Endothelial cell of umbilical vein (primary cell): ENCODE measurements around the gene SCD. TPM values are rescaled to one million over a fixed set of nuclear protein-coding genes. Genes with fewer than 3 reads are reported as not detected.

Experiments used
- BruUV-seq: library from RNA; stranded (reverse); fragments of 400-500 nt; replicated peaks from 2 replicates; lab custom pipeline; 2021; lab: Mats Ljungman, UMichigan
- CTCF ChIA-PET: fragments of 300-600, 350-600 bp; sonication (Branson Sonifier 250); formaldehyde crosslinking; loops from one replicate; lab custom pipeline; 2021; ENCODE audit warnings: antibody characterized with exemption, inconsistent platforms; lab: Charles Lee
- POLR2A ChIA-PET: fragments of 300-600, 350-600 bp; sonication (Branson Sonifier 250); formaldehyde crosslinking; loops from one replicate; lab custom pipeline; 2021; ENCODE audit warnings: antibody characterized with exemption, inconsistent platforms; lab: Charles Lee
- DNase-seq: peaks from one replicate; pipeline ENCODE4 v3.0.0-alpha.2; 2011; ENCODE audit warnings: low read depth, low spot score
- FAIRE-seq: peaks from 2 replicates; lab custom pipeline; 2011; peaks lifted over from hg19 to GRCh38; lab: Jason Lieb, UNC
- H2AFZ ChIP-seq: 2 replicates; pipeline ENCODE4 v1.6.0; 2012; ENCODE audit warnings: low read depth, low read length, control low read depth, inconsistent platforms
- H3K27ac ChIP-seq: 2 replicates; pipeline ENCODE4 v1.5.1; 2011; ENCODE audit warnings: low read depth, mild to moderate bottlenecking, control low read depth, low read length, moderate library complexity; ENCODE audit not compliant: insufficient read depth
- H3K27me3 ChIP-seq, 2 experiments: 2 replicates each; pipeline versions ENCODE4 v1.6.0 to v1.6.1; 2011; ENCODE audit warnings: low read length in 2 of 2, mixed read lengths in 1 of 2; ENCODE audit not compliant: control insufficient read depth in 2 of 2, insufficient read depth in 2 of 2
- H3K36me3 ChIP-seq, 2 experiments: 2 replicates in 1 of 2; 3 replicates in 1 of 2; pipeline ENCODE4 v1.5.1; 2011; ENCODE audit warnings: low read length in 2 of 2, mild to moderate bottlenecking in 1 of 2, moderate library complexity in 1 of 2; ENCODE audit not compliant: control insufficient read depth in 2 of 2, insufficient read depth in 2 of 2; ENCODE audit errors: extremely low read depth in 1 of 2
- H3K4me1 ChIP-seq: 3 replicates; pipeline ENCODE4 v1.5.1; 2011; ENCODE audit warnings: mild to moderate bottlenecking, low read length; ENCODE audit not compliant: control insufficient read depth, insufficient read depth; ENCODE audit errors: extremely low read depth
- H3K4me2 ChIP-seq: 2 replicates; pipeline ENCODE4 v1.6.1; 2011; ENCODE audit warnings: low read length, control low read depth, mixed read lengths; ENCODE audit not compliant: insufficient read depth
- H3K4me3 ChIP-seq, 3 experiments: fragments of 200-600 bp in 1 of 3; sonication (generic), shearing (Covaris generic) in 1 of 3; replicated peaks in 1 of 3; 2 replicates each; pipeline ENCODE4 v1.5.1; 2011 to 2016; ENCODE audit warnings: control low read depth in 3 of 3, low read length in 3 of 3, mild to moderate bottlenecking in 2 of 3, inconsistent platforms in 1 of 3, low read depth in 1 of 3, moderate library complexity in 1 of 3; ENCODE audit not compliant: insufficient read depth in 1 of 3
- H3K79me2 ChIP-seq: 2 replicates; pipeline ENCODE4 v1.6.0; 2012; ENCODE audit warnings: low read length, inconsistent platforms; ENCODE audit not compliant: control insufficient read depth, insufficient read depth
- H3K9ac ChIP-seq: replicated peaks from 2 replicates; pipeline ENCODE3; 2011; ENCODE audit warnings: low read length, control low read depth; ENCODE audit not compliant: insufficient read depth; ENCODE audit errors: extremely low read depth
- H3K9me1 ChIP-seq: replicated peaks from 3 replicates; pipeline ENCODE4 v1.6.0; 2011; ENCODE audit warnings: mild to moderate bottlenecking, low read length; ENCODE audit not compliant: control insufficient read depth, insufficient read depth; ENCODE audit errors: extremely low read depth
- H3K9me3 ChIP-seq: replicated peaks from 2 replicates; pipeline ENCODE4 v1.5.1; 2012; ENCODE audit warnings: low read length, inconsistent platforms; ENCODE audit not compliant: control insufficient read depth, insufficient read depth
- H4K20me1 ChIP-seq: replicated peaks from 2 replicates; pipeline ENCODE3; 2011; ENCODE audit warnings: mild to moderate bottlenecking, low read length; ENCODE audit not compliant: control insufficient read depth, insufficient read depth; ENCODE audit errors: extremely low read depth
- EZH2 ChIP-seq: IDR thresholded peaks from 2 replicates; pipeline ENCODE4 v1.6.1; 2012; ENCODE audit warnings: borderline replicate concordance, low read depth, mild to moderate bottlenecking, moderate library complexity, low read length, inconsistent platforms; ENCODE audit not compliant: severe bottlenecking
- FOS ChIP-seq: IDR thresholded peaks from 2 replicates; pipeline ENCODE4 v1.6.1; 2011; ENCODE audit warnings: mild to moderate bottlenecking, low read length, moderate library complexity, borderline replicate concordance; ENCODE audit not compliant: insufficient read depth
- GATA2 ChIP-seq: IDR thresholded peaks from 2 replicates; pipeline ENCODE4 v1.7.0; 2011; ENCODE audit warnings: low read depth, mild to moderate bottlenecking, moderate library complexity, mixed read lengths, low read length; ENCODE audit not compliant: insufficient read length, insufficient read depth
- JUN ChIP-seq: IDR thresholded peaks from 2 replicates; pipeline ENCODE4 v1.6.1; 2011; ENCODE audit warnings: borderline replicate concordance, low read depth; ENCODE audit not compliant: insufficient read length, insufficient read depth
- MYC ChIP-seq: IDR thresholded peaks from one replicate; pipeline ENCODE4 v1.6.1; 2011; ENCODE audit warnings: mild to moderate bottlenecking, low read depth, low read length
- POLR2A ChIP-seq: IDR thresholded peaks from 2 replicates; pipeline ENCODE4 v1.6.1; 2012; ENCODE audit warnings: low read depth, mild to moderate bottlenecking, control low read depth, low read length
- POLR2AphosphoS5 ChIP-seq: IDR thresholded peaks from 2 replicates; pipeline ENCODE4 v1.6.1; 2012; ENCODE audit warnings: low read depth, mild to moderate bottlenecking, control low read depth, low read length, moderate library complexity; ENCODE audit not compliant: insufficient read depth
- dilution Hi-C: fragments of 300-500 bp; cut with MboI; formaldehyde crosslinking; loops from one replicate; pipeline ENCODE4 v1.15.0; 2019; ENCODE audit warnings: low sequenced_read_pairs; ENCODE audit not compliant: extremely low pct_ligation_motif_present
- intact Hi-C: fragments of 100-400 bp; cut with micrococcal nuclease; formaldehyde crosslinking; loops from one replicate; pipeline ENCODE4 v1.10.0; 2022
- polyA plus RNA-seq, 4 experiments: library from polyadenylated mRNA; depleted of rRNA in 3 of 4; stranded (reverse) in 3 of 4; unstranded in 1 of 4; fragments of >200 nt; gene quantifications; 2 replicates each; pipeline versions ENCODE4 v1.2.1 to v1.2.3, GENCODE V29; 2011 to 2012; ENCODE audit warnings: missing spikeins in 1 of 4
- total RNA-seq: library from RNA; stranded (reverse); gene quantifications from 2 replicates; pipeline ENCODE4 v1.2.3, GENCODE V29; 2021
- TF ChIP-seq, protein P1 (sequence below), 2 donors: IDR thresholded peaks; 1 replicate in 1 of 2; 2 replicates in 1 of 2; pipeline ENCODE4 v1.5.1; 2011; ENCODE audit warnings: low read length in 2 of 2, mild to moderate bottlenecking in 2 of 2, moderate library complexity in 2 of 2, control low read depth in 1 of 2, inconsistent platforms in 1 of 2, low read depth in 1 of 2; ENCODE audit not compliant: insufficient read depth in 1 of 2; ENCODE audit errors: extremely low read depth in 1 of 2
- TF ChIP-seq, protein P2 (sequence below): IDR thresholded peaks from 2 replicates; pipeline ENCODE4 v1.6.1; 2011; ENCODE audit not compliant: insufficient read depth, insufficient read length

The SCD gene
- total and polyA plus RNA-seq, 2 donors (not counting 3 experiments of a cell fraction or from before 2014, with no cell fraction given): 258 to 426 TPM

DNA sequence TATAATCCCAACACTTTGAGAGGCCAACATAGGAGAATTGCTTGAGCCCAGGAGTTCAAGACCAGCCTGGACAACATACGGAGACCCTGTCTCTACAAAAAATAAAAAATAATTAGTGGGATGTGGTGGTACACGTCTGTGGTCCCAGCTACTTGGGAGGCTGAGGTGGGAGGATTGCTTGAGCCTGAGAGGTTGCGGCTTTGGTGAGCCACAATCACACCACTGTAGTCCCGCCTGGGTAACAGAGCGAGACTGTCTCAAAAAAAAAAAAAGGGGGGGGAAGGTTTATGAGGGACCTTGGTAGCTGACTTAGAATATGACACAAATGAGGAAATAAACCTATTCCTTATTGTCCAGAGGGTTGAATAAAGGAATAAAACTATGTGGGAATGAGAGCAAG, 30.8 kb downstream of the SCD start:
- no peak overlapping the region for H3K4me2 ChIP-seq
- no peaks in the 10 kb centered on the region for H3K27me3 ChIP-seq
- intact Hi-C loops (no loop called here), dilution Hi-C loops (no loop called here)
- H2AFZ ChIP-seq: no peak overlapping the region
- no peaks in the 10 kb centered on the region for H3K9me3 ChIP-seq
- H3K4me3 ChIP-seq: no peak overlapping the region
- H3K79me2 ChIP-seq: peaks cover 7% of the 10 kb centered on the region
- no peak overlapping the region for H3K9ac ChIP-seq
- TF ChIP-seq, protein P1, sequence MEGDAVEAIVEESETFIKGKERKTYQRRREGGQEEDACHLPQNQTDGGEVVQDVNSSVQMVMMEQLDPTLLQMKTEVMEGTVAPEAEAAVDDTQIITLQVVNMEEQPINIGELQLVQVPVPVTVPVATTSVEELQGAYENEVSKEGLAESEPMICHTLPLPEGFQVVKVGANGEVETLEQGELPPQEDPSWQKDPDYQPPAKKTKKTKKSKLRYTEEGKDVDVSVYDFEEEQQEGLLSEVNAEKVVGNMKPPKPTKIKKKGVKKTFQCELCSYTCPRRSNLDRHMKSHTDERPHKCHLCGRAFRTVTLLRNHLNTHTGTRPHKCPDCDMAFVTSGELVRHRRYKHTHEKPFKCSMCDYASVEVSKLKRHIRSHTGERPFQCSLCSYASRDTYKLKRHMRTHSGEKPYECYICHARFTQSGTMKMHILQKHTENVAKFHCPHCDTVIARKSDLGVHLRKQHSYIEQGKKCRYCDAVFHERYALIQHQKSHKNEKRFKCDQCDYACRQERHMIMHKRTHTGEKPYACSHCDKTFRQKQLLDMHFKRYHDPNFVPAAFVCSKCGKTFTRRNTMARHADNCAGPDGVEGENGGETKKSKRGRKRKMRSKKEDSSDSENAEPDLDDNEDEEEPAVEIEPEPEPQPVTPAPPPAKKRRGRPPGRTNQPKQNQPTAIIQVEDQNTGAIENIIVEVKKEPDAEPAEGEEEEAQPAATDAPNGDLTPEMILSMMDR (IDR thresholded peaks at IDR 0.05; ENCODE audit: extremely low read depth in 1 of 2, insufficient read depth in 1 of 2, low read depth in 1 of 2, low read length in 2 of 2): no peak
- TF ChIP-seq MYC: no peak
- TF ChIP-seq, protein P2, sequence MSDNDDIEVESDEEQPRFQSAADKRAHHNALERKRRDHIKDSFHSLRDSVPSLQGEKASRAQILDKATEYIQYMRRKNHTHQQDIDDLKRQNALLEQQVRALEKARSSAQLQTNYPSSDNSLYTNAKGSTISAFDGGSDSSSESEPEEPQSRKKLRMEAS: no peak
- TF ChIP-seq GATA2: no peak
- no peak for TF ChIP-seq POLR2AphosphoS5
- TF ChIP-seq POLR2A: no peak
- TF ChIP-seq EZH2: no peak
- no peak for TF ChIP-seq JUN
- TF ChIP-seq FOS: no peak
- no peaks in the 10 kb centered on the region for H4K20me1 ChIP-seq
- no TSS peak for BruUV-seq
- DNase-seq: no peak
- POLR2A ChIA-PET: no interaction called here
- no peak overlapping the region for H3K27ac ChIP-seq
- H3K4me1 ChIP-seq: peaks cover 23% of the 10 kb centered on the region
- FAIRE-seq: peak; percentile 8
- H3K9me1 ChIP-seq: no peaks in the 10 kb centered on the region
- CTCF ChIA-PET: interaction anchor here (0.7 to 1.4 kb wide), 4 partner anchors 11 to 55 kb away, joined by 3 to 7 read pairs (median 4); no protein-coding TSS in a partner anchor
- peaks cover 0 to 4% of the 10 kb centered on the region in 2 experiments for H3K36me3 ChIP-seq
